ENCODE measurements around the gene GLT8D1. TPM values are rescaled to one million over a fixed set of nuclear protein-coding genes. Genes with fewer than 3 reads are reported as not detected.
A peak's percentile ranks its signal among the peaks of the same experiment; 100 is the strongest.

Gene GLT8D1
- total RNA-seq, 6 experiments from 2014 or later = 23.0 to 63.1 (median 46.9) TPM

- TF ChIP-seq POLR2A (IDR thresholded peaks at IDR 0.05) (peak; percentile 85), CTCF (IDR thresholded peaks at IDR 0.05) (no peak)
- peak; percentile 94 to 96 (median 94) for DNase-seq
Observed at GRCh38 chr3:52685709-52686691, 19.6 kb downstream of the GLT8D1 start, which contains the start of the genes GNL3 and PBRM1. Gene GNL3, plus strand, starts transcription at chr3:52686032. Its CDS starts 61 bp downstream, at chr3:52686093. Gene PBRM1, minus strand, starts transcription at chr3:52685913.

GRCh38 chr3:52685285-52685708 lies 20.3 kb downstream of the GLT8D1 start:
- intact Hi-C loops (cut with DNase I) = no loop called here
- Histone ChIP-seq H3K4me1 (peaks cover 0 to 63% (median 20%) of the 10 kb centered on the region in 4 donors), H3K36me3 (peaks cover 15 to 32% (median 23%) of the 10 kb centered on the region in 4 donors), H3K9me3 (no peaks in the 10 kb centered on the region), H3K27me3 (no peaks in the 10 kb centered on the region), H3K4me3 (peak overlapping the region; percentile 36 to 83 (median 72)), H3K27ac (peak overlapping the region; percentile 85 to 96 (median 89))
- WGBS (ENCODE audit: insufficient coverage, low coverage, low lambda C conversion rate, missing lambda C conversion rate) = 2% methylated on average over 16 of the region's 41 CpGs
- ATAC-seq (peak; percentile 68 to 87 (median 79)), DNase-seq (peak; percentile 89 to 90 (median 90))
- TF ChIP-seq POLR2A (IDR thresholded peaks at IDR 0.05) = no peak
- TF ChIP-seq CTCF (IDR thresholded peaks at IDR 0.05) = no peak

More at GRCh38 chr3:52685709-52686691, 19.6 kb downstream of the GLT8D1 start, which contains the start of the genes GNL3 and PBRM1:
- Histone ChIP-seq H3K36me3 (peaks cover 17 to 39% (median 29%) of the 10 kb centered on the region in 4 donors), H3K4me1 (peaks cover 0 to 56% (median 17%) of the 10 kb centered on the region in 4 donors), H3K4me3 (peak within 1 kb of the TSS; percentile 72 to 90 (median 83)), H3K27me3 (no peaks in the 10 kb centered on the region), H3K9me3 (no peaks in the 10 kb centered on the region), H3K27ac (peak within 1 kb of the TSS; percentile 85 to 96 (median 89))
- WGBS (ENCODE audit: insufficient coverage, low coverage, low lambda C conversion rate, missing lambda C conversion rate) = 1% methylated on average over 32 of the region's 82 CpGs
- peak; percentile 77 to 85 (median 82) for ATAC-seq
- intact Hi-C loops (cut with DNase I) = no loop called here

GRCh38 chr3:52684184-52684583 lies 21.4 kb downstream of the GLT8D1 start:
- Histone ChIP-seq H3K4me1 (peaks cover 0 to 74% (median 25%) of the 10 kb centered on the region in 4 donors), H3K27me3 (no peaks in the 10 kb centered on the region), H3K9me3 (no peaks in the 10 kb centered on the region), H3K4me3 (peak overlapping the region in 2 of 3 donors; percentile 72 to 83), H3K36me3 (peaks cover 7 to 21% (median 13%) of the 10 kb centered on the region in 4 donors), H3K27ac (peak overlapping the region; percentile 85 to 96 (median 89))
- intact Hi-C loops (cut with DNase I) = no loop called here
- ATAC-seq = no peak
- WGBS (ENCODE audit: insufficient coverage, low coverage, low lambda C conversion rate, missing lambda C conversion rate) = 12% methylated on average over 5 of the region's 5 CpGs
- no peak for TF ChIP-seq POLR2A (IDR thresholded peaks at IDR 0.05)
- no peak for TF ChIP-seq CTCF (IDR thresholded peaks at IDR 0.05)
- no peak for DNase-seq

- Histone ChIP-seq H3K36me3 (peaks cover 2 to 20% (median 10%) of the 10 kb centered on the region in 4 donors), H3K4me1 (peaks cover 0 to 80% (median 28%) of the 10 kb centered on the region in 4 donors), H3K4me3 (peak overlapping the region in 1 of 3 donors; percentile 72), H3K27me3 (no peaks in the 10 kb centered on the region), H3K27ac (peak overlapping the region in 2 of 3 donors; percentile 17 to 96), H3K9me3 (no peaks in the 10 kb centered on the region)
- ATAC-seq (peak in 3 of 4 donors; percentile 2 to 34 (median 16)), DNase-seq (peak; percentile 46 to 87 (median 66))
- TF ChIP-seq CTCF (IDR thresholded peaks at IDR 0.05) (no peak), POLR2A (IDR thresholded peaks at IDR 0.05) (no peak)
- intact Hi-C loops (cut with DNase I) = no loop called here
- 25% methylated on average over 5 of the region's 6 CpGs for WGBS (ENCODE audit: insufficient coverage, low coverage, low lambda C conversion rate, missing lambda C conversion rate)
Observed at GRCh38 chr3:52683611-52684010, 22.0 kb downstream of the GLT8D1 start.

Measured in right lobe of liver (tissue), 6 donors.